ENCODE results near the gene SYT1.

The SYT1 gene

GRCh38 chr12:78933014-78933413, 68.4 kb downstream of the SYT1 start:
- TF ChIP-seq CTCF (IDR thresholded peaks at IDR 0.05; ENCODE audit: control extremely low read depth, extremely low read depth, low read depth, missing control alignments): no peak
- CTCF ChIA-PET: no interaction called here
- DNase-seq (ENCODE audit: extremely low spot score): no peak
- POLR2A ChIA-PET: no interaction called here

GRCh38 chr12:78938341-78939084, 73.9 kb downstream of the SYT1 start:
- no peak for TF ChIP-seq CTCF (IDR thresholded peaks at IDR 0.05; ENCODE audit: control extremely low read depth, extremely low read depth, low read depth, missing control alignments)
- ChIA-PET CTCF (interaction anchor here (0.9 to 1.9 kb wide), 2 partner anchors 9 to 10 kb away, joined by 5 to 12 read pairs; no protein-coding TSS in a partner anchor), POLR2A (no interaction called here)
- no peak for DNase-seq (ENCODE audit: extremely low spot score)

GRCh38 chr12:78949532-78949931, 85.0 kb downstream of the SYT1 start:
- POLR2A ChIA-PET: no interaction called here

GRCh38 chr12:78951803-78952551, 87.4 kb downstream of the SYT1 start:
- ChIA-PET CTCF (no interaction called here), POLR2A (no interaction called here)
- TF ChIP-seq CTCF (IDR thresholded peaks at IDR 0.05; ENCODE audit: control extremely low read depth, extremely low read depth, low read depth, missing control alignments): no peak
- no peak for DNase-seq (ENCODE audit: extremely low spot score)

More at GRCh38 chr12:78949532-78949931, 85.0 kb downstream of the SYT1 start:
- TF ChIP-seq CTCF (IDR thresholded peaks at IDR 0.05; ENCODE audit: control extremely low read depth, extremely low read depth, low read depth, missing control alignments): no peak
- CTCF ChIA-PET: no interaction called here
- no peak for DNase-seq (ENCODE audit: extremely low spot score)

GRCh38 chr12:78952552-78952929, 88.0 kb downstream of the SYT1 start:
- TF ChIP-seq CTCF (IDR thresholded peaks at IDR 0.05; ENCODE audit: control extremely low read depth, extremely low read depth, low read depth, missing control alignments): no peak
- DNase-seq (ENCODE audit: extremely low spot score): no peak
- ChIA-PET CTCF (no interaction called here), POLR2A (no interaction called here)

GRCh38 chr12:78958941-78959340, 94.4 kb downstream of the SYT1 start:
- POLR2A ChIA-PET: no interaction called here
- no peak for TF ChIP-seq CTCF (IDR thresholded peaks at IDR 0.05; ENCODE audit: control extremely low read depth, extremely low read depth, low read depth, missing control alignments)
- no peak for DNase-seq (ENCODE audit: extremely low spot score)
- CTCF ChIA-PET: interaction anchor here (1.0 to 1.4 kb wide), 6 partner anchors 9 to 63 kb away, joined by 3 to 4 read pairs (median 3); no protein-coding TSS in a partner anchor
